NCI-H2081 (cell line): ENCODE results near the gene OMA1.
"Not testable (repeated sequence)": the region's sequence is repeated elsewhere in the genome, so short reads cannot be mapped to it uniquely, and the experiment has no call there.

Experiments
- DNase-seq, 2 experiments: peaks; one replicate each; lab custom pipeline; 2025; lab: John Stamatoyannopoulos, UW

The OMA1 gene

GRCh38 chr1:58573705-58574591 lies 27.4 kb upstream of the OMA1 start:
- no peak for DNase-seq

GRCh38 chr1:58573138-58573537 lies 26.6 kb upstream of the OMA1 start:
- DNase-seq, result no peak

DNA sequence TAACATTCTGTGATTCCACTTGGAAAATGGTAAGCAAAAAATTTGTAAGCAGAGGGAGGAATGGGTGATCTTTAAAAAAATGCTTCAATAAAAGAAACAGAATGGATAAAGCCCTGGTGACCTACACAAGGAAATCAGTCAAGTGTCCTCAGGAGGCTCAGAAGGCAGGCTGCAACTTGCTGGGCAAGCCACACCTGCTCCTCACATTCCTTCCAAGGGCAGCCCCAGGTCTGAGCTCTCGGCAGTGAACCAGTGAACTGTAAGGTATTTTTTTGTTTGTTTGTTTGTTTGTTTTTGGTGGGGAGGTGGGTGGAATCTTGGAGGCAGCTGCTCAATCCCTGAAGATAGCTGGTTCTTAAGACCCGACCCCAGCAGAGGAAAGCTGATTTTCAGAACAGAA lies 26.2 kb upstream of the OMA1 start:
- no peak for DNase-seq

DNA sequence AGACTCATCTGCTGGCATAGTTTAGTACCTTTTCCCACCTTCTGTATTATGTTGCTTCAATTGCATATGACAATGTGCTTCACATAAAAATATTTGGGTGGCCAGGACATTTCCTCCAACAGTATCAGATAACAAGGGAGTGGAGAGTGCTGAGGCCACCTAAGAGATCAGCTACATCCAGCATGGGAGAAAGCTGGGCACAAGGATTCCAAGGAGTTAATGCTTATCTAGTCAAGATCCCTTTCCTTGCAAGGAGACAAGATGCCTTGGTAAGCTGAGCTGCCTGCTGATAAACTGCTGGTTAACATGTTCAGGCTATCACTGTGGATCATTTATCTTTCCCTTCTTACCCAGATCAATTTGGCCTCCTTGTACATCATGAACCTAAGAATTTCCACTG lies 25.1 kb upstream of the OMA1 start:
- DNase-seq, result no peak

DNA sequence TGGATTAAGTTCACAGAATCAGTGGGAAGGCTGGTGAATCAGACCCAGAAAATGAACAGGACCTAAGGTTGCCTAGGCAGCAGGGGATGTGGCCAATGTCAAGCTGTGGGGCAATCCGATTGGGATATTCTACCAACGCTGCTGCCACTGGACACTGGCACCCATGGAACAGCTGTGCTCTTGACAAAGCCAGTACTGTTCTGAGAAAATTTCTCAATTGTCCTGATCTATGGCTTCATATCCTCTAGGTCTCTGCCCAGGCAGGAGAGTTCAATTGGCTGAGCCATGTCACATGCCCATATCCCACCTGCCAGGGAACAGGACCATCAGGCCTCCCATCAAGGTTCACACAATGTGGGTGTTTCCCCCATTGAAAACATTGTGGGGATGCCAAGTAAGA lies 24.3 kb upstream of the OMA1 start:
- DNase-seq, result no peak

DNA sequence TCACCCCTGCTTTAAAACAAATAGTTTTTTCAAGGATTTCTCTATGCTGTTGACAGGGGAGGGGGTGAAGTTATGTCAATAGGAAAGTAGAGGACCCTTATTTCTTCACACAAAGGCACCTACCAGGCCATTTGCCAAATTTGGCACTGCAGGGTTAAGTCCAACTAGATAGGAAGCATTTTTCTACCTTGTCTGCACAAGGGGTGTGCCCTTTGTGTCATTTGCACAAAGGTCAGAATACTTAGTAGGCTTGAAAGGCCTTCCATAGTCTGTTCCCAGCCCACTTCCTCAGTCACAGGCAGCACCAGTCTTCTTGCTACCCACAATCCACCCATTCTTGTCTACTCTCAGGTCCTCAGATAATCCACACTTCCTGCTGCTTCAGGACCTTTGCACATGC lies 23.6 kb upstream of the OMA1 start:
- no peak for DNase-seq

GRCh38 chr1:58568911-58569310 lies 22.4 kb upstream of the OMA1 start:
- DNase-seq, result no peak

DNA sequence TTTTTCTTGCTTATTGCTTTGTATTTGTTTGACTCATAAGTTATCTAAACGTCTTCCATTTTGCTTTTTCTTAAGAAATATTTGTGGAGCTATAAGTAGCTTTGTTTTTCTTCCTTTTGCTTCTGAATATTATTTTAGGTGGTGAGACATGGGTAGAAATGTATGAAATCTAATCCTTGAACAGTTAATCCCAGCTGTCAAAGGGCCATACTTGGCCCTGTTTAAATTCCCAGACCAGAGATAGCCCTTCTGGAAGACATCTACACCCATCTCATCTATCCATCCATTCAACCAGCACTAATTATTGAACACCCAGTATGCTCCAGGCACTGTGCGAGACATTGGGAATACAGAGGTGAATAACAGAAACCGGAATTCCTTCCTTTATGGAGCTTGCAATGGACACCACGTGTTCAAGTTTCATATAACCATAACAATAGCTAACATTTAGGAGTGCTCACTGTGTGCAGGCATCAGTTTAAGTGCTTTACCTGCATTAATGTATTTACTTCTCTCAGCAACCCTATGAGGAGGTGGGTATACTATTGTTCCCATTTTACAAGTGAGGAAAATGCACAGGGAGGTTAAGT lies 21.8 kb upstream of the OMA1 start:
- DNase-seq, result no peak

- DNase-seq, result no peak
Observed at GRCh38 chr1:58566339-58566738, 19.8 kb upstream of the OMA1 start.

DNA sequence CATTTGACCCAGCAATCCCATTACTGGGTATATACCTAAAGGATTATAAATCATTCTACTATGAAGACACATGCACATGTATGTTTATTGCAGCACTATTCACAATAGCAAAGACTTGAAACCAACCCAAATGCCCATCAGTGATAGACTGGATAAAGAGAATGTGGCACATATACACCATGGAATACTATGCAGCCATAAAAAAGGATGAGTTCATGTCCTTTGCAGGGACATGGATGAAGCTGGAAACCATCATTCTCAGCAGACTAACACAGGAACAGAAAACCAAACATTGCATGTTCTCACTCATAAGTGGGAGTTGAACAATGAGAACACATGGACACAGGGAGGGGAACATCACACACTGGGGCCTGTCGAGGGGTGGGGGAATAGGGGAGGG lies 17.2 kb upstream of the OMA1 start:
- not testable (repeated sequence) for DNase-seq

- no peak for DNase-seq
Observed at GRCh38 chr1:58561633-58562032, 15.1 kb upstream of the OMA1 start.

DNA sequence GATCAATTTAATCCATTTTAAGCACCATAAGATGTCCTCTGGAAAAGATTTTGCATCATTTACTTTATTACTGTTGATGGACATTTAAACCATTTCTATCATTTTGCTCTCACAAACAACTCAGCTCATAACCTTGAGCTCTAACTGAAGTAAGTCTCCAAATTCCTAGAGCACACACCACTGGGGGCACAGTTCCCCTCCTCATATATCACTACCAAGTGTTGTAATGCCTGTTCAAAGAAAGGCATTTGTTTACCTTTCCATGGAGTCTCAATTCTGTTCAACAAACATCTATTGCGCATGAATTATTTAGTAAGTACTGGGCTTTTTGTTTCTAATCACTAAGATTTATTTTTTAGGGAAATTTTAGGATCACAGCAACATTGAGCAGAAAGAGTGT lies 8.9 kb upstream of the OMA1 start:
- no peak for DNase-seq

DNA sequence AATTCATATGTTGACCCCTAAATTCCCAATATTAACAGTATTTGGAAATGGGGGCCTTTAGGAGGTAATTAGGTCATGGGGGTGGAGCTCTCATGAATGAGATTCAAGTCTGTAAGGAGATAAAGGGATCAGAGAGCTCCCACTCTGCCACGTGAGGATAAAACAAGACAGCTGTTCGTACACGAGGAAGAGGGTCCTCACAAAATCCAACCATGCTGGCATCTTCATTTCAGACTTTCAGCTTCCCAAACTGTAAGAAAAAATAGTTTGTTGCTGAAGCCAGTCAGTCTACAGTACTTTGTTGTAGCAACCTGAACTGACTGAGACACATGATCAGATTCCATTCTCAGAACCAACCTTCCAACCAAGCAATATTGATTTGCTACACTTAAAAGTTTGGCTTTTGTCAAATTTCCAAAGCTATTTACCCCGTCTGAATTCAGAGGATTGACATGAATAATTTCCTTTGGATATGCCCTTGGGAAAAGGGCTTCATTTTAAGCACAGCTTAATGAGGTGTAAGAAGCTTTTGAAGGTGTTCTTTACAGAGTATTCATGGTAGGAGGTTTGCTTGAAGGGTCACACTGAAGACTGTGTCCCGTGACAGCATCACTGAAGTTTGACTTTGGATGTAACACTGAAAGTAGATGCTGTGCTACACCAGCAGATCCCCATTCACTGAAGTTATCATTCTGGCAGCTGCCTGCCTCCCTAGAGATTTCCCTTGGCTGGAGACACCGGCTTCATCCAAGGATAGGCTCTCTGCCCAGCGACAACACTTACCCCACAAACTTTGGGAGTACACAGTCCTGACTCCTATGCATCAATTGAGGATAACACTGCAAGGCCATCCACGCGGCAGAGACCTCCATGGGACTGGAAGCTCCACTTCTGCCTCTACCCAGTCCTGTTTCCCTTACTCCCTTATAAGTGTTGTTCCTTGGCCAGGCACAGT lies 4.9 kb upstream of the OMA1 start:
- no peak for DNase-seq

DNA sequence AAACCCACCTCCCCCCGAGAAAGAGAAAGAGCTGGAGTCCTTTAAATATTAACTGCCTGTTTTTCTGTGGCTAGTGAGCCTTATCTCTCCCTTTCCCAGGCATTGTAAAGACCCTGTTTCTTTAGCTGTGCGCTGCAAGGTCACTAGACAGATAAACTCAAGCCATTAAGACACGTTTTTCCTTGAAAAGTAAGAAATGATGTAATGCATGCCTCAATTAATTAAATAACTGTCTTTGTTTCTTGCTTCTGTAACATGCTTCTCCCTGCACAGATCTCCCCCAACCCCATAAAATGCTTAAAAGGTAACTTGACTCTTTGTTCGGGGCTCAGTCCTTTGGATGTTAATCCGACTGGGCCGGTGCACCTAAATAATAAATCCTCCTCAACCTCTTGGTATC lies 2.8 kb upstream of the OMA1 start:
- DNase-seq, result not testable (repeated sequence)

DNA sequence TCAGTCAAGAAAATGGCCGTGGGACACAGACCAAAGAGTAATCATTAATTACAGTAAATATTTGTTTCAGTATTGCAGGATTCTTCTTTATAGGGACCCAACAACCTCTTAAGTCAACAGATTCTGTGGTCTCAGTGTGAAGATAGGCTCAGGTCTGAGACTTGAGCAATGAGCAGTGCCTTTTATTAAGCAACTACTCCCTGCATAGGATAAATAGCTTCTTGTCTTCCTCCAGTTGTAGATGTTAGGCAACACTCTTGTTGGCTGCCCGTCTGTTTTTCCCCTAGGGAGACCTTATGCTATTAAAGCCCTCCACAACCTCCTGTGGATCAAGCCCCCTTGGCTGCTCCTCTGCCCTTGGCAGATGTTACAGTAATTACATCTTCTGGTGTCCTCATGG lies 1.8 kb upstream of the OMA1 start:
- no peak for DNase-seq

GRCh38 chr1:58545591-58546519 lies 671 bp downstream of the OMA1 start:
- DNase-seq, result peak; percentile 49 to 76

- DNase-seq, result no peak
Observed at GRCh38 chr1:58543260-58543659, 3.3 kb downstream of the OMA1 start.

- no peak for DNase-seq
Observed at GRCh38 chr1:58539553-58539952, 7.0 kb downstream of the OMA1 start.

DNA sequence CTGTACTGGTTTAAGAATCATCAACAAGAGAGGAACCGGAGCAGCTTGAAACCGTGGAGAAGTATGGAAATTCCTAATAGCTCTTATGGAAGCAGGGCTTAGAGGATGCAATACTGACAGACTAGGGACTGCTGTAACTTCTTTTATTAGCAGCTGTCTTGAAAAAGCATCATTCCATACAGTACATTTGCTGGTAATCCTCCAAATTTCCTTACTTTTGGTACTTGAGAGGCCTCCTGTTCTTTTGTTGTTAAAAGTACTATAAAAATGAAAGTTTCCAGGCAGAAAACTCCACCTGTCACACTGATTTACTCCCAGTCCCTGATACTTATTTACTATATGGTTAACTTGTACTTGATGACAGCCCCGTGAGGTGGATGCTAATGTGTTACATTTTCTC lies 7.7 kb downstream of the OMA1 start:
- no peak for DNase-seq

DNA sequence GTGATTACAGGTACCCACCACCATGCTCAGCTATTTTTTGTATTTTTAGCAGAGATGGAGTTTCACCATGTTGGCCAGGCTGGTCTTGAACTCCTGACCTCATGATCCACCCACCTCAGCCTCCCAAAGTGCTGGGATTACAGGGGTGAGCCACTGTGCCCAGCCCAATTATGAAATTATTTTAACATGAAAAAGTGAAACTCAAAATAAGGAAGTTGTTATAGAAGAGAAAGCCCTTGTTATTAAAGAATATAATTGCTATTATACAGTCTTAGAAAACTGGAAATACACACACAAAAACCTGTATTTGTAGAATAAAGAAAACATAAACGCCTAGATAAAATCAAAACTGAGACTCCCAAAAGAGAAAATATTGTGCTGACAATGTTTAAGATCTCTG lies 14.7 kb downstream of the OMA1 start:
- not testable (repeated sequence) for DNase-seq

DNA sequence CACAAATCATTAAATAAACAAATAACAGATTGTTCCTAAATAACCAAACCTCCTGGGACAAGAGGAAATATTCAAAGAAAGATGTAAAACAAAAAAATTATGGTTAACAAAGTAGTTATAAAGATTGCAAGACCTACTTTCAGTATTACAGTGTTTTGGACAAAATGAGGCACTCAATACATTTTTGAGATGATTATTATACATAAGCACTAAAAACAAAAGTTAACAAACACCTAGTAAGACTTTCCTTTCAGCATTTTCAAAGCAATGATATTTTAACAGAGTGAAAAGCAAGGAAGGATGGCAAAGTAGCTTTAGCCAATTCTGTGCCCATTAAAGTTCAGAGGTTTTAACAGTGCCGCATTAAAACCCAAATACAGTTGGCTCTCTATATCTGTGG lies 17.2 kb downstream of the OMA1 start:
- DNase-seq, result no peak

DNA sequence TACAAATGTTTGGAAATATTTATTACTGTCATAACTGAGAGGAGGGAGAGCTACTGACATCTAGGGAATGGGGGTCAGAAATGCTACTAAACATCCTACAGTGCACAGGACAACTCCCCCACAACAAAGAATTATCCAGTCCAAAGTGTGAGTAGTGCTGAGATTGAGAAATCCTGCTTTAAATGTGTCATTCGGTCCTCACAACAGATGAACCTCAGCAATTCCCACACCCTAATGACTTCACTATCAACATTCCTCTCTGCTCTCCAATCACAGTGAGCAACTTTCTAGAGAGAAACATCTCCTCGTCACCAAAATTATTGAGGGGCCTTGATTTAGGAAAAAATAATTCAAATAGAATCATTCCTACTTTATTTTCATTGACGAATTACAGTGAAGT lies 18.0 kb downstream of the OMA1 start:
- DNase-seq, result no peak
